ENCODE measurements around the gene CRY1.
A peak's percentile ranks its signal among the peaks of the same experiment; 100 is the strongest.
"Not testable (repeated sequence)": the region's sequence is repeated elsewhere in the genome, so short reads cannot be mapped to it uniquely, and the experiment has no call there.

CRY1 gene

GRCh38 chr12:107091381-107091780 lies 2.0 kb downstream of the CRY1 start:
- peaks cover 7 to 14% of the 10 kb centered on the region in 2 donors for H3K4me1 ChIP-seq (ENCODE audit: control insufficient read depth in 1 of 2, insufficient read depth in 2 of 2, low read length in 2 of 2)
- H3K4me3 ChIP-seq (ENCODE audit: low read depth in 1 of 2, low read length in 2 of 2), result peak overlapping the region; percentile 74 to 78
- H3K27me3 ChIP-seq (ENCODE audit: low read depth, low read length), result no peaks in the 10 kb centered on the region
- H3K9me3 ChIP-seq (ENCODE audit: control insufficient read depth in 1 of 2, low read length in 2 of 2), result no peaks in the 10 kb centered on the region
- H3K27ac ChIP-seq (ENCODE audit: low read length), result peak overlapping the region; percentile 91
- peaks cover 0 to 3% of the 10 kb centered on the region in 2 donors for H3K36me3 ChIP-seq (ENCODE audit: control insufficient read depth in 1 of 2, insufficient read depth in 2 of 2, low read length in 2 of 2)

- Histone ChIP-seq H3K27me3 (ENCODE audit: low read depth, low read length) (no peaks in the 10 kb centered on the region), H3K9me3 (ENCODE audit: control insufficient read depth in 1 of 2, low read length in 2 of 2) (no peaks in the 10 kb centered on the region), H3K4me1 (ENCODE audit: control insufficient read depth in 1 of 2, insufficient read depth in 2 of 2, low read length in 2 of 2) (peaks cover 7 to 14% of the 10 kb centered on the region in 2 donors), H3K36me3 (ENCODE audit: control insufficient read depth in 1 of 2, insufficient read depth in 2 of 2, low read length in 2 of 2) (peaks cover 0 to 3% of the 10 kb centered on the region in 2 donors), H3K27ac (ENCODE audit: low read length) (no peak overlapping the region), H3K4me3 (ENCODE audit: low read depth in 1 of 2, low read length in 2 of 2) (peak overlapping the region in 1 of 2 donors; percentile 74)
These were observed 2.6 kb downstream of the CRY1 start for GRCh38 chr12:107090711-107091110.

GRCh38 chr12:107088912-107089311 lies 4.4 kb downstream of the CRY1 start:
- Histone ChIP-seq H3K4me3 (ENCODE audit: low read depth in 1 of 2, low read length in 2 of 2) (no peak overlapping the region), H3K9me3 (ENCODE audit: control insufficient read depth in 1 of 2, low read length in 2 of 2) (no peaks in the 10 kb centered on the region), H3K36me3 (ENCODE audit: control insufficient read depth in 1 of 2, insufficient read depth in 2 of 2, low read length in 2 of 2) (peaks cover 0 to 3% of the 10 kb centered on the region in 2 donors), H3K27me3 (ENCODE audit: low read depth, low read length) (no peaks in the 10 kb centered on the region), H3K27ac (ENCODE audit: low read length) (no peak overlapping the region), H3K4me1 (ENCODE audit: control insufficient read depth in 1 of 2, insufficient read depth in 2 of 2, low read length in 2 of 2) (peaks cover 4 to 14% of the 10 kb centered on the region in 2 donors)

GRCh38 chr12:107086314-107086713 lies 7.0 kb downstream of the CRY1 start:
- Histone ChIP-seq H3K27me3 (ENCODE audit: low read depth, low read length) (no peaks in the 10 kb centered on the region), H3K4me1 (ENCODE audit: control insufficient read depth in 1 of 2, insufficient read depth in 2 of 2, low read length in 2 of 2) (peaks cover 0 to 8% of the 10 kb centered on the region in 2 donors), H3K9me3 (ENCODE audit: control insufficient read depth in 1 of 2, low read length in 2 of 2) (no peaks in the 10 kb centered on the region), H3K27ac (ENCODE audit: low read length) (no peak overlapping the region), H3K4me3 (ENCODE audit: low read depth in 1 of 2, low read length in 2 of 2) (no peak overlapping the region), H3K36me3 (ENCODE audit: control insufficient read depth in 1 of 2, insufficient read depth in 2 of 2, low read length in 2 of 2) (no peaks in the 10 kb centered on the region)

GRCh38 chr12:107081778-107082177 lies 11.6 kb downstream of the CRY1 start:
- no peak overlapping the region for H3K4me3 ChIP-seq (ENCODE audit: low read depth in 1 of 2, low read length in 2 of 2)
- H3K4me1 ChIP-seq (ENCODE audit: control insufficient read depth in 1 of 2, insufficient read depth in 2 of 2, low read length in 2 of 2), result peaks cover 0 to 4% of the 10 kb centered on the region in 2 donors
- H3K27ac ChIP-seq (ENCODE audit: low read length), result no peak overlapping the region
- no peaks in the 10 kb centered on the region for H3K27me3 ChIP-seq (ENCODE audit: low read depth, low read length)
- no peaks in the 10 kb centered on the region for H3K36me3 ChIP-seq (ENCODE audit: control insufficient read depth in 1 of 2, insufficient read depth in 2 of 2, low read length in 2 of 2)
- no peaks in the 10 kb centered on the region for H3K9me3 ChIP-seq (ENCODE audit: control insufficient read depth in 1 of 2, low read length in 2 of 2)

GRCh38 chr12:107080299-107080698 lies 13.1 kb downstream of the CRY1 start:
- Histone ChIP-seq H3K36me3 (ENCODE audit: control insufficient read depth in 1 of 2, insufficient read depth in 2 of 2, low read length in 2 of 2) (no peaks in the 10 kb centered on the region), H3K27me3 (ENCODE audit: low read depth, low read length) (no peaks in the 10 kb centered on the region), H3K4me1 (ENCODE audit: control insufficient read depth in 1 of 2, insufficient read depth in 2 of 2, low read length in 2 of 2) (peaks cover 0 to 4% of the 10 kb centered on the region in 2 donors), H3K9me3 (ENCODE audit: control insufficient read depth in 1 of 2, low read length in 2 of 2) (no peaks in the 10 kb centered on the region), H3K27ac (ENCODE audit: low read length) (no peak overlapping the region), H3K4me3 (ENCODE audit: low read depth in 1 of 2, low read length in 2 of 2) (no peak overlapping the region)

GRCh38 chr12:107079172-107080011 lies 14.0 kb downstream of the CRY1 start:
- no peaks in the 10 kb centered on the region for H3K27me3 ChIP-seq (ENCODE audit: low read depth, low read length)
- H3K9me3 ChIP-seq (ENCODE audit: control insufficient read depth in 1 of 2, low read length in 2 of 2), result no peaks in the 10 kb centered on the region
- H3K27ac ChIP-seq (ENCODE audit: low read length), result no peak overlapping the region
- H3K36me3 ChIP-seq (ENCODE audit: control insufficient read depth in 1 of 2, insufficient read depth in 2 of 2, low read length in 2 of 2), result no peaks in the 10 kb centered on the region
- H3K4me1 ChIP-seq (ENCODE audit: control insufficient read depth in 1 of 2, insufficient read depth in 2 of 2, low read length in 2 of 2), result peaks cover 0 to 4% of the 10 kb centered on the region in 2 donors
- no peak overlapping the region for H3K4me3 ChIP-seq (ENCODE audit: low read depth in 1 of 2, low read length in 2 of 2)

- H3K9me3 ChIP-seq (ENCODE audit: control insufficient read depth in 1 of 2, low read length in 2 of 2); H3K36me3 ChIP-seq (ENCODE audit: control insufficient read depth in 1 of 2, insufficient read depth in 2 of 2, low read length in 2 of 2); H3K27ac ChIP-seq (ENCODE audit: low read length); H3K4me3 ChIP-seq (ENCODE audit: low read depth in 1 of 2, low read length in 2 of 2); H3K27me3 ChIP-seq (ENCODE audit: low read depth, low read length); H3K4me1 ChIP-seq (ENCODE audit: control insufficient read depth in 1 of 2, insufficient read depth in 2 of 2, low read length in 2 of 2): not testable (repeated sequence)
These were observed 20.1 kb downstream of the CRY1 start for GRCh38 chr12:107073266-107073665.

GRCh38 chr12:107066691-107067090 lies 26.7 kb downstream of the CRY1 start:
- Histone ChIP-seq H3K36me3 (ENCODE audit: control insufficient read depth in 1 of 2, insufficient read depth in 2 of 2, low read length in 2 of 2) (peaks cover 0 to 4% of the 10 kb centered on the region in 2 donors), H3K9me3 (ENCODE audit: control insufficient read depth in 1 of 2, low read length in 2 of 2) (peaks cover 0 to 9% of the 10 kb centered on the region in 2 donors), H3K4me1 (ENCODE audit: control insufficient read depth in 1 of 2, insufficient read depth in 2 of 2, low read length in 2 of 2) (no peaks in the 10 kb centered on the region), H3K4me3 (ENCODE audit: low read depth in 1 of 2, low read length in 2 of 2) (no peak overlapping the region), H3K27me3 (ENCODE audit: low read depth, low read length) (no peaks in the 10 kb centered on the region), H3K27ac (ENCODE audit: low read length) (no peak overlapping the region)

- H3K27me3 ChIP-seq (ENCODE audit: low read depth, low read length), result no peaks in the 10 kb centered on the region
- H3K4me1 ChIP-seq (ENCODE audit: control insufficient read depth in 1 of 2, insufficient read depth in 2 of 2, low read length in 2 of 2), result no peaks in the 10 kb centered on the region
- peaks cover 0 to 9% of the 10 kb centered on the region in 2 donors for H3K9me3 ChIP-seq (ENCODE audit: control insufficient read depth in 1 of 2, low read length in 2 of 2)
- H3K4me3 ChIP-seq (ENCODE audit: low read depth in 1 of 2, low read length in 2 of 2), result no peak overlapping the region
- peaks cover 0 to 4% of the 10 kb centered on the region in 2 donors for H3K36me3 ChIP-seq (ENCODE audit: control insufficient read depth in 1 of 2, insufficient read depth in 2 of 2, low read length in 2 of 2)
- no peak overlapping the region for H3K27ac ChIP-seq (ENCODE audit: low read length)
These were observed 28.7 kb downstream of the CRY1 start for GRCh38 chr12:107064687-107065086.

GRCh38 chr12:107064243-107064642 lies 29.1 kb downstream of the CRY1 start:
- Histone ChIP-seq H3K9me3 (ENCODE audit: control insufficient read depth in 1 of 2, low read length in 2 of 2) (peaks cover 0 to 9% of the 10 kb centered on the region in 2 donors), H3K27me3 (ENCODE audit: low read depth, low read length) (no peaks in the 10 kb centered on the region), H3K4me1 (ENCODE audit: control insufficient read depth in 1 of 2, insufficient read depth in 2 of 2, low read length in 2 of 2) (no peaks in the 10 kb centered on the region), H3K4me3 (ENCODE audit: low read depth in 1 of 2, low read length in 2 of 2) (no peak overlapping the region), H3K27ac (ENCODE audit: low read length) (no peak overlapping the region), H3K36me3 (ENCODE audit: control insufficient read depth in 1 of 2, insufficient read depth in 2 of 2, low read length in 2 of 2) (peaks cover 0 to 4% of the 10 kb centered on the region in 2 donors)

Data from muscle layer of duodenum (tissue), 2 donors.